NCI-H187 treated with DMSO at 0.1 percent for 48 hours (cell line): ENCODE results near the gene ADH1C.
"Not testable (repeated sequence)": the region's sequence is repeated elsewhere in the genome, so short reads cannot be mapped to it uniquely, and the experiment has no call there.

Source experiments
- DNase-seq: peaks from one replicate; lab custom pipeline; 2025; lab: John Stamatoyannopoulos, UW

ADH1C gene

DNA sequence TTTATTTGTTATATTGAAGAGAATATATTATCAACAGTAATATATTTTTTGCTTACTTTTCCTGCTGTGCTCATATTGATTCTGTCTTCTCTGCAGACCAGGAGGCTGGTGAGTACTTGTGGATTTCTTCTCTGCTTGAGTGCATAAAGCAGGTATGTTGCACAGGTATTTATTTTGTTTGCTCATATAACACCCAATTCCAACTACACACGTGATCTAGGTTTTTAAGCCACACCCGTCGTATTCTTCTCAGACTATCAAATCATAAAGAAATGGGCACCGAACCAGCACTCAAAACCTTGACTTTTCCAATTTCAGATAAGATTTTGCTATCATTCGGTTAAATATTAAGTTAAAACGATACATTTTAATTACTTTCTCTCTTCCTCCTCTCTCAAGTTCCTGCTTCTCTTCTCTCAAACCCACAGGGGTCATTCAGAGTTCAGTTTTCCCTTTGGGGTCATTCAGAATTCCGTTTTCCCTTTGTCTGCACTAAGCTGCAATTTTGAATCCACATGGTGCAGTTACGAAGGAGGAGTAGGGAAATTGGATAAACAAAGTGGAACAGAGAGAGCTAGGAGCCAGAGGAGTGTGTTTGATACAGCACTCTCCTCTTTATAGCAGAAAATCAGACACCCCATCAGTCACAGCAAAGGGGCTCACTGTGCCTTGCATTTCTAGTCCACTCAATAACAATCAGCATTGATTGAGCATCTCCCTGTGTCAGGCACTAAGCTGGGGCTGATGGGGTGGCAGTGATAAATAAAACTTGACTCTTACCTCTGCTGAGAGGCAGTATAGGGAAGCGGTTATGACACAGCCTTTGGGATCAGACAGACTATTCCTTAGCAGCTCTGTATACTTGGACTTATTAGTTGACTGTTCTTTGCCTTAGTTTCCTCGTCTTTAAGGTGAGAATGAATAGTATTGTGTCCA lies at the start of gene ADH1C:
Gene ADH1C, minus strand, starts transcription at position 145 of the 936 bp plus-strand sequence. Its CDS starts 71 bp downstream, at position 74.
- DNase-seq, result no peak

DNA sequence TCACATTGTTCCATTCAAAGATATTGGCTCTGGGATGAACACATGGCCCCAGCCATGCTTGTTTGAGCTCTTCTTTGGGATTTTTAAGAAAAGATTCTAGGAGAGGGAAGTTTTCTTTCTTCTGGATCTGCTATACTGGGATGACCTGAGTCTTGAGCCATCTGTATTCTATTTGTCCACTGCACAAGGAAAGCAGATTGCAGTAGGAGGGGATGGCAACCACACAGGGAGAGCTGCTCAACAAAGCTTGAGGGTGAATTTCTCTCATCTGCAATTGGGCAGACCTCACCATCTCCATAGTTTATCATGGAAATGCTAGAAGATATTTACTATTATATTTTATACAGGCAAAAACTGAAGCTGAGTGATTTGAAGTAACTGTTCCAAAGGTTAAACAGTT lies 48.3 kb upstream of the ADH1C start:
- DNase-seq, result no peak

DNA sequence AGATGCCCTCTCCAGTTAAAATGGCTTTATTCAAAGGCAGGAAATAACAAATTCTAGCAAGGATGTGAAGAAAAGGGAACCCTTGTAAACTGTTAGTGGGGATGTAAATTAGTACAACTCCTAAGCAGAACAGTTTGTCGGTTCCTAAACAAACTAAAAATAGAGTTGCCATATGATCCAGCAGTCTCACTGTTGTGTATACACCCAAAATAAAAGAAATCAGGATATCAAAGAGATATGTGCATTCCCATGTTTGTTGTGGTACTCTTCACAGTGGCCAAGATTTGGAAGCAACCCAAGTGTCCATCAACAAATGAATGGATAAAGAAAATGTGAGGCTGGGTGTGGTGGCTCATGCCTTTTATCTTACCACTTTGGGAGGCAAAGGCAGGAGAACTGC lies 46.5 kb upstream of the ADH1C start:
- no peak for DNase-seq

DNA sequence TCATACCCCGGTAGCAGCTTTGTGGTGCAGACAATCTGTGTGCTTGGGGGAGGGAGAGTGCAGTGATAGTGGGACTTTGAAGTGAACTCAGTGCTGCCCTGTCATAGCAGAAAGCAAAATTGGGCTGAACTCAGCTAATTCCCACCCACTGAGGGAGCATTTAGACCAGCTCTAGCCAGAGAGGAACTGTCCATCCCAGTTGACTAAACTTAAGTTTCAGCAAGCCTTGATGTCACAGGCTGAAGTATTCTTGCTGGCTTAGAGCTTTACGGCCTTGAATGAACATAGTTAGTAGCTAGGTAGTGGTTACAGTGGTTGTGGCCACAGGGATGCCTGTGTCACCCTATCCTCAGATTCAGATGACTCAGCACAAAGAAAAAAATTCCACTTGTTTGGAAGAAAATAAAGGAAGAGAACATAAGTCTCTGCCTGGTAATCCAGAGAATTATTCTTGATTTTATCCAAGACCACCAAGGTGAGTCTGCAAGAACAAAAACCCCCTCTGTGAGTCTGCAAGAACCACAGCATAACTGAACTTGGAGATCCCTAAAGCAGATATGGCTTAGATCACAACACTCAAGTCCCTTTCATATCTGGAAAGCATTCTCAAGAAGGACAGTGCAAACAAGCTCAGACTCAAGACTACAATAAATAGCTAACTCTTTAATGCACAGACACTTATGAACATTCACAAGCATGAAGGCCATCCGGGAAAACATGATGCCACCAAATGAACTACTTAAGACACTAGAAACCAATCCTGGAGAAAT lies 43.2 kb upstream of the ADH1C start:
- no peak for DNase-seq

DNA sequence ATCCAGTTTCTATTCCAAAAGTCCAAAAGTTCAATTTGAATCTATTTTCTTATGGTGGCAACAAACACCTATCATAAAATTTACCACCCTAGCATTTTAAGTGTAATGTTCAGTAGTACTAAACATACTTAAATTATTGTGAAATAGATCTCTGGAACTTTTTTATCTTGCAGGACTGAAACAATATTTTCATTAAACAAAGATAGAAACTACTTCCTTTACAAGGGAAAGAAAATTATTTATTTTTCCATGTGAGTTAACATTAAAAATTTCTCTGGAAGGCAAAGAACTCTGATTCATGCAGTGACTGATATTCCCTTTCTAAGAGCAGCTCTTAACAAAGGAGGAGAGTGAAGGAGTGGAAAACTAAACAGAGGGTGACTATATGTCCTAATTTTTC lies 42.4 kb upstream of the ADH1C start:
- no peak for DNase-seq

DNA sequence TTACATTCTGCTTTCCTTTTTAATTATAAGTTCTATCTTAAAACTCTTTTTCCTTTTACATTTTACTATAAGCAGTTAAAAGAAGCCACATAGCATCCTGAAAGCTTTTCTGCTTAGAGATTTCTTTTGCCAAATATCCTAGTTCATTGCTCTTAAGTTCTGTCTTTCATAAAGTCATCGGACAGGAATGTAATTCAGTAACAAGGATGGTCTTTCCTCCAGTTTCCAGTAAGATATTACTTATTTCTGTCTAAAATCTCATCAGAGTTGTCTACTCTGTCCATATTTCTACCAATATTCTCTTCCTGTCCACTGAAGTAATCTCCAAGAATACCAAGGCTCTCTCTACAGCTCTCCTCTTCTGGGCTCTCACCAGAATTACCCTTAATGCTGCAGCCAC lies 37.5 kb upstream of the ADH1C start:
- DNase-seq, result no peak

DNA sequence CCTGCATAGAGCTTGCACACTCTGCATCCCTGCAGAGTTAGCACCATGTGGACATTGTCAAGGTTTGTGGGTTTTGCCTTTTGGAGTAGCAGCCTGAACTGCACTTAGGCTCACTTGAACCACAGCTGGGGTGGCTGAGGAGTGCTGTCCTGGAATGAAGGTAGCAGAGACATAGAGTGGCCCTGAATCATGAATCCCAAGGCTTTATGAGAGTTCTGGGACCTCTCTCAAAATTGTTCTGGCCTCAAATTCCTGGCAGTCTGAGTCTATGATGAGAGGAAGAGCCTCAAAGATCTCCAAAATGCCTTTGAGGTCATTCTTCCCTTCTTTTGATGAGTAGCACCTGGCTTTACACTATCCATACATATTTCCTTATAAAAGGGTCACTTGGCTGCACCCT lies 37.1 kb upstream of the ADH1C start:
- no peak for DNase-seq

DNA sequence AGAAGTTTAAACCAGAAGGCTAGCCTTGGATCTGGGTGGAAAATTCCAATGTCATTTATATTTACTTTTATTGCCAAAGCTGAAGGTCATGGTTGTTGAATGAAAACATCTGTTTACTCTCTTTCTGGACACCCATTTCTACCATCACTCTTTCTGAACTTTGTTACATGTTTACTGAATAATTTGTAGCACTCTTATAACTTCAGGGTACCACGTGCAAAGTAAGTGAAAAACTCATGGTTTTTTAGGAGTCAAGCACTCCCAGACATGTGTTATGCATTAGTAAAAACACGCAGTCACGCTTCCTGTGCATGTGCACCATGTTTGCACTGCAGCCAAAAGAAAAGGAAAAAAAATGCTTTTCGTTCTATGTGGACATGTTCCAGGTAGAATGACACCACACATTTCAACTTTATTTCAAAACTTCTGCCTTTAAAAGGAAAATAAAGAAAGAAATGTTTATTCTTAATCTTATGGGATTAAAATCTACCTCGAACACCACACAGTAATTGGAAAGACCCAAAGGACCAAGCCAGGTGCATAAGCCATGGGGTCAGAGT lies 31.4 kb upstream of the ADH1C start:
- no peak for DNase-seq

DNA sequence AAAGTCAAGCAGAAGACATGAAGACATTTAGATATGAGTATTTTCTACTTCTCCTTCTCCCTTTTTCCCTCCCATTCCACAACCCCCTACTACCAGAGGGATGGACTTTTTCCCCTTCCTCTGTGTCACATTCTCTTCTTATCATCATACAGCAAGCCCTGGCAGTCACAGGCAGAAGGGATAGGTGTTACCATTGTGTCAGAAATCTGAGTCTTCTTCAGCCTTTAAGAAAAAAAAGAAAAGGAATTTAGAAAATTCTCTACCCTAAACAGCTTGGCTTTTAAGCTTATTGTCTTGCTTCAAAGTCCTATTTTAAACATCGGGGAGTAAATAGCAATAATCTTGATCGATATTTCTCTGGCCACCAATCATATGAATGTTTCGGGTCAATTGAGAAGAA lies 30.9 kb upstream of the ADH1C start:
- no peak for DNase-seq

DNA sequence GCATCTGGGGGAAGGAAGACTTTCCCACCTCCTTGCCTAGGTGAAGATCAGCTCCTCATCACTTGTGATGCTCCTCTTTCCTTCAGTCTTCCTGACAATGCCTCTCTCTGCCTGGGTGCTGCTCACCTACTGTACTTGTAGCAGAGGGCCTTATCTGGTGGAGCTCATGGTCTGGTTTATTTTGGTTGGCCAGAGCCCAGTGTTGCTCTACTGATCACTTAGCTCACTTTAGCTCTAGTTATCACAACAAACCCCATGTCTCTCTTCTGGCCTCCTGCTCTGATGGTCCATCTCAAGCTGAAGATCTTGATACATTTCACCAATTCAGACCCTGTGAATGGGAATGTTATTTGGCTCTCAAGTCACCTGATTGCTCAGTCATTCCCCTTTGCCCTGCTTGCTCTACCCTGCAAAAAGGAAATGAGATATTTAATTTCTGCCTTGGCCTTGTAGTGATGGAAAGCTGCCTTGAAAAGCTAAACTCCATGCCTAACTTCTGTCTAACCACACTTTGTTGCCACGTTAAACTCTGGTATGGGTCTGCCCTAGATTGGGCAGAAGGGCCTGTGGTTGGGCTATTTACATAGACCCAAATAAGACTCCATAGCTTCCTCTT lies 30.3 kb upstream of the ADH1C start:
- DNase-seq, result no peak

DNA sequence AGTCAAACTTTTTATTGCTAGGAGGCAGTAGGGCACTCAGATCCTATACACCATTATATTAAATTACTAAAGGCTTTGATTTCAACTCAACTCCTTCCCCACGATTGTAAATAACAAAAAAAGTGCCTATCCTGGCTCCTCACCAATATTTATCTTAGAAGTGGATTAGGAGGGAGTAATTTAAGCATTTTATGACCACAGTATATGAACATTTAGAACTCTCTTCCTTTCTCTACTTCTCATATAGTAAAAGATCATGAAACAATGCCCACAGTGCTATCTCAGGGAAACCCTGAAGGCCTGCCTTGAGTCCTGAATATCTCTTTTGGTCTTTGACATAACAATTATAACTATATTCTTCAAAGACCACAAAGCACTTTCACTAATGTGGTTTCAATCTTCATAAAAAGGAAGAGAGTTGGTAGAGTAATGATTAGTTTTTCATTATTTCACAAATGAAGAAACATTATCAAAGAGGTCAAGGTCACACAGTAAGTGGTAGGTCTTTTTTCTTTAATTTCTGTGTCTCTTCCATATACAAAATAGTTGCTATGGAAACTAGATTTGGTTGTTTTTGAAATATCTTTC lies 29.1 kb upstream of the ADH1C start:
- DNase-seq, result no peak

DNA sequence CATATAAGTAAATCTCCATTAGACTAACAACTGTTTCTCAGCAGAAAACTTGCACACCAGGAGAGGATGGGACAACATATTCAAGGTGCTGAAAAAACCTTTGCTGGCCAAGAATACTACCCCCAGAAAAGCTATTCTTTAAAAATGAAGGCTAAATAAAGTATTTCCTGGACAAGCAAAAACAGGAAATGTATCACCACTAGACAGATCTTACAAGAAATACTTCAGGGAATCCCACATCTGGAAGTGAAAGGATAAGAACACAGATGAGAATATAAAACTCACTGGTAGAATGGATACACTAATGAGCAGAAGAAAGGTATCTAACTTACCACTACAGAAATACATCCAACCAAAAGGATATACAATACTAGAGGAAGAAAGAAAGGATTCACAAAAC lies 27.0 kb upstream of the ADH1C start:
- no peak for DNase-seq

DNA sequence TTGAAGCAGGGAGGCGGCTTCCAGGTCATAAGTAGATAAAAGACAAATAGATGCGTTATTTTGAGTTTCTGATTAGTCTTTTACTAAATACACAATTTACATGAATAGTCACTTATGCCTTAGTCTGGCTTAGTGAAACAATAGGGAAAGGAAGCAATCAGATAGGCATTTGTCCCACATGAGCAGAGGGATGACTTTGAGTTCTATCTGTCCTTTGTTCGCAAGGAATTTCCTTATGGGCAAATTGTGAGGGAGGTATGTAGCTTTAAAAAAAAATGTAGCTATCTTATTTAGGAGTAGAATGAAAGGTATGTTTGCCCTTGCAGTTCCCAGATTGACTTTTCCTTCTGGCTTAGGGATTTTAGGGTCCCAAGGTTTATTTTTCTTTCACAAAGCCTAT lies 26.3 kb upstream of the ADH1C start:
- no peak for DNase-seq

DNA sequence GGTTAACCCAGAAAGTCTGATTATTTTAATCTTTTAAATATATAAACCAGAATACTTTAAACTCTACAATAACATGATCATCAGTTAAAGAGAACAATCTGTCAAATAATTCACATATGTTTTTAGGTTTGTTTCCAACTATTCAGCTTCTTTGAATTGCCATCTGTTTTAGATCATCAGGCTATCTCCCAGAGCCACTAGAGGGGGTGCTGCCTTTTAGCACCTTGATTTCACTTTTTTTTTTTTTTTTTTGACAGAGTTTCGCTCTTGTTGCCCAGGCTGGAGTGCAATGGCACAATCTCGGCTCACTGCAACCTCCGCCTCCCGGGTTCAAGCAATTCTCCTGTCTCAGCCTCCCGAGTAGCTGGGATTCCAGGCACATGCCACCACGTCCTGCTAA lies 24.8 kb upstream of the ADH1C start:
- DNase-seq, result not testable (repeated sequence)

DNA sequence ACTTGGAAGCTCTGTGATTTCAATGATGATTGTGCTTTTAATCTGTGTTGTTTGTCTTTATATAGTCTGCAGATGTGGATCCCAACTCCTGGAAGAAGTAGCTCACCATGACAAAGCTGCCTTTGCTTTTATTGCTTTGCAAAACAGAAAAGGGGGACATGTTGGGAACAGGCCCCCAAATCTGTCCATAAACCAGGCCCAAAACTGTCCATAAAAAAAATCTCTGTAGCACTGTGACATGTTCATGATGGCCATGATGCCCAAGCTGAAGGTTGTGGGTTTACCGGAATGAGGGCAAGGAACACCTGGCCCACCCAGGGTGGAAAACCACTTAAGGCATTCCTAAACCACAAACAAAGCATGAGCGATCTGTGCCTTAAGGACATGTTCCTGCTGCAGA lies 19.9 kb upstream of the ADH1C start:
- DNase-seq, result not testable (repeated sequence)

DNA sequence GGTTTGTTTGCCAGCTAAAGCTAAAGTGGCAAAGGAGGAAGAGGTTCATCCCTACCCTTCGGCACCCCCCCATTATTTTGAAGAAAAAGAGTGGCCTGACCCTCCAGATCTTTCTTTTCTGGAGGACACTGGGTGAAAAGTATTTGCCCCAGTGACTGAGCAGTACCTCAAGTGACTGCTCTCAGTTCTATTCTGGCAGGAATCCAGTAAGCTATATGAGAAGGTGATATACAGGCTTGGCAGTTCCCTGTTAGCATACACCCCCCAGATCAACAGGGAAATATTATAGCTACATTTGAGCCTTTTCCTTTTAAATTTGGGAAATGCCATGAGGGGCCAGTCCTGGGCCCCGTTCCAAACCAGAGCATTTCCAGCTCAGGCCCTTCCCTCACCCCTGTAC lies 15.3 kb upstream of the ADH1C start:
- not testable (repeated sequence) for DNase-seq

DNA sequence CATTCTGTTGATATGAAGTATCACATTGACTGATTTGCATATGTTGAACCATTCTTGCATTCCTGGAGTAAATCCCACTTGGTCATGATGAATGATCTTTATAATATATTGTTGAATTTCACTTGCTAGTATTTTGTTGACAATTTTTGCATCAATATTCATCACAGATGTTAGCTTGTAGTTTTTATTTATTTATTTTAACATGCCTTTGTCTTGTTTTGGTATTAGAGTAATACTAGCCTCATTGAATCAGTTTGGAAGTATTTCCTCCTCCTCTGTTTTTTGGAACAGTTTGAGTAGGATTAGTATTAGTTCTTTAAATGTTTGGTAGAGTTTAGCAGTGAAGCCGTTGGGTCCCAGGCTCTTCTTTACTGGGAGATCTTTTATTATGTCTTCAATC lies 13.9 kb upstream of the ADH1C start:
- no peak for DNase-seq

DNA sequence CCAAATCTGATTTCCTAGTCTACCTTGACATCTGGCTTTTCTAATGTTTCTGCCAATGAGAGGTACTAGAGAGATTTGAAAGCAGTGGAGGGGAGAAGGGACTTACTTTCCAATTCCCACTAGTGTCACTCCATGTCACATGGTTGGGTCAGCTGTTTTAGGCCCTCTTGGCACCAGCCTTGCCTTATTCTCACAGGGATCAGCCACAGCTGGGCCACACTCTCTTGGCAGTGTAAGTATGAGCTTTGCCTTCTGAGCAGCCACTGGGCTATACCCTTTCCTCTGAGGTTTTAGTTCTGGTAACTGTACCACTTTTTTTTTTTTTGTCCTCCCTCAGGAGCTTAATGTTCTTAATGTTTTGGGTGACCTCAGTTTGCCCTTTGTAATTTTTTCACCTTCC lies 10.2 kb upstream of the ADH1C start:
- no peak for DNase-seq

DNA sequence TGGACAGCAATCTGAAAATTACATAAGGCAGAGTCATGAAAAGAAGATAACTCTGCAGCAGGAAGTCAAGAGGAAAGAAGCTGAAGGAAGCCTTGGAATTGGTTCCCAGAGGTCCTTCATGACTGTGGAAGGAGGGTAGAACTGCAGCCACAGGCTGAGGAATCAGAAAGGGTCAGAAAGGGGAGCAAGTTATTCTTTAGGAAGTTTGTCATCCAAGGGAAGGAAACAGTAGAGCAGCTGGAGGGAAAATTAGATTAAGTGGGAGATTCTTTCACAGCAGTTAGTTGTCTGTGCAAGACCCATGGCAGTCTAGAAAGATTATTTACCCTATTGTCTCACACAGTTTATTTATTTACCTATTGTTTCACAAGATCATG lies 9.3 kb upstream of the ADH1C start:
- DNase-seq, result no peak

DNA sequence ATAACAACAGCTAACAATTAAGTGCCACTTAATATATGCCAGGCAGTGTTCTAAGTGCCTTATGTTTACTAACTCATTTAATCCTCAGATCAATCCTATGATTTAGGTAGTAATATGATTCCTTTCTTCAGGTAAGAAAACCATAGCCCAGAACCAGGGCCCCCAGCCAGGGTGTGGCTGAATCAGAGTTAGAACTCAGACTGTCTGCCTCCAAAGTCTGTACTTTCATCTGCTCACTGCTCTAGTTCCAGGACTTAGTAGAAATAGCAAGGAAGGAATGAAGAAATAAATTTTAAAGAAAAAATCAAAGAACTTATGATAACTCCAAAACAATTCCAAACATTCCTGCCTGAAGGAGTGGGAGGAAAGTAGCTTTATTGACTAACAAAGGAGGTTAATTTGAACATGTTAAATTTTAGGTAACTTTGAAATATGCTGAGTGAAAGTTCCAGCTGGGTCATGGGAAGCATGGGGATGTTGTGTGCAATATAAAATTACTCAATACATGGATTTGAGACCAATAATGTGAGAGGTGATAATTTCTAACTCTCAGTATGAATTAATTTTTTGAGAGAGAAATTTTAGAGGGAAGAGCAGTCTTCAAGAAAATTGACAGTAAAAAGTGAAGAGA lies 8.8 kb upstream of the ADH1C start:
- DNase-seq, result no peak

DNA sequence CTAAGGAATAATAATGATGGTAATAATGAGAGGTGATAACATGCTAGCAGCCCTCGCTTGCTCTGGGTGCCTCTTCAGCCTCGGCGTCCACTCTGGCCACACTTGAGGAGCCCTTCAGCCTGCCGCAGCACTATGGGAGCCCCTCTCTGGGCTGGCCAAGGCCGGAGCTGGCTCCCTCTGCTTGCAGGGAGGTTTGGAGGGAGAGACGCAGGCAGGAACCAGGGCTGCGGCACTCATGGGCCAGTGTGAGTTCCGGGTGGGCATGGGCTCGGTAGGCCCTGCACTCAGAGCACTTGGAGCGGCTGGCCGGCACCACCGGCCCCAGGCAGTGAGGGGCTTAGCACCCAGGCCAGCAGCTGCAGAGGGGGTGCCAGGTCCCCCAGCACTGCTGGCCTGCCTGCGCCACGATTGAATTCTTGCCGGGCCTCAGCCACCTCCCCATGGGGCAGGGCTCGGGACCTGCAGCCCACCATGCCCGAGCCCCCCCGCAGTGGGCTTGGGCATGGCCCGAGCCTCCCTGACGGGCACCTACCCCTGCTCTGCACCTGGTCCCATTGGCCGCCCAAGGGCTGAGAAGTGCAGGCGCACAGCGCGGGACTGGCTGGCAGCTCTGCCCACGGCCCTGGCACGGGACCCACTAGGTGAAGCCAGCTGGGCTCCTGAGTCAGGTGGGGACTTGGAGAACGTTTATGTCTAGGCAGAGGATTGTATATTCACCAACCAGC lies 7.1 kb upstream of the ADH1C start:
- DNase-seq, result no peak
